ENCODE results near the gene TSPO2.

Gene TSPO2

GRCh38 chr6:41038205-41038604 lies 4.1 kb upstream of the TSPO2 start:
- H3K79me2 ChIP-seq (ENCODE audit: insufficient read depth, low read length): no peaks in the 10 kb centered on the region
- H2AFZ ChIP-seq (ENCODE audit: low read depth, low read length): no peak overlapping the region
- TF ChIP-seq CTCF (IDR thresholded peaks at IDR 0.05; ENCODE audit: borderline replicate concordance, extremely low read depth, low read length, poor library complexity, severe bottlenecking): no peak
- TF ChIP-seq EZH2 (IDR thresholded peaks at IDR 0.05; ENCODE audit: borderline replicate concordance, low read depth, low read length, severe bottlenecking): no peak
- H3K36me3 ChIP-seq (ENCODE audit: insufficient read depth, low read length): no peaks in the 10 kb centered on the region
- H4K20me1 ChIP-seq (ENCODE audit: insufficient read depth, low read length): no peaks in the 10 kb centered on the region
- no peaks in the 10 kb centered on the region for H3K27me3 ChIP-seq (ENCODE audit: insufficient read depth, low read length, poor library complexity)
- no peak overlapping the region for H3K4me3 ChIP-seq (ENCODE audit: low read depth in 1 of 2, low read length in 2 of 2)
- no peaks in the 10 kb centered on the region for H3K9me3 ChIP-seq (ENCODE audit: insufficient read depth, low read length, severe bottlenecking)
- no peak overlapping the region for H3K9ac ChIP-seq (ENCODE audit: low read depth, low read length)
- H3K4me2 ChIP-seq (ENCODE audit: insufficient read depth, low read length): no peak overlapping the region
- H3K4me1 ChIP-seq (ENCODE audit: insufficient read depth, low read length): no peaks in the 10 kb centered on the region
- no peak for DNase-seq
- no peak for ATAC-seq (ENCODE audit: insufficient read depth, low read depth)
- H3K27ac ChIP-seq (ENCODE audit: low read length): no peak overlapping the region

- Histone ChIP-seq H3K4me1 (ENCODE audit: insufficient read depth, low read length) (no peaks in the 10 kb centered on the region), H3K79me2 (ENCODE audit: insufficient read depth, low read length) (no peaks in the 10 kb centered on the region), H3K9ac (ENCODE audit: low read depth, low read length) (no peak within 1 kb of the TSS), H3K27ac (ENCODE audit: low read length) (no peak within 1 kb of the TSS), H3K9me3 (ENCODE audit: insufficient read depth, low read length, severe bottlenecking) (no peaks in the 10 kb centered on the region), H3K4me3 (ENCODE audit: low read depth in 1 of 2, low read length in 2 of 2) (no peak within 1 kb of the TSS), H3K36me3 (ENCODE audit: insufficient read depth, low read length) (no peaks in the 10 kb centered on the region), H2AFZ (ENCODE audit: low read depth, low read length) (no peak within 1 kb of the TSS), H3K4me2 (ENCODE audit: insufficient read depth, low read length) (no peak within 1 kb of the TSS), H3K27me3 (ENCODE audit: insufficient read depth, low read length, poor library complexity) (no peaks in the 10 kb centered on the region), H4K20me1 (ENCODE audit: insufficient read depth, low read length) (no peaks in the 10 kb centered on the region)
- ATAC-seq (ENCODE audit: insufficient read depth, low read depth) (peak; percentile 91), DNase-seq (peak; percentile 72)
- TF ChIP-seq CTCF (IDR thresholded peaks at IDR 0.05; ENCODE audit: borderline replicate concordance, extremely low read depth, low read length, poor library complexity, severe bottlenecking) (peak; percentile 98), EZH2 (IDR thresholded peaks at IDR 0.05; ENCODE audit: borderline replicate concordance, low read depth, low read length, severe bottlenecking) (no peak)
These were observed 2.9 kb upstream of the TSPO2 start, which contains the start of gene UNC5CL for GRCh38 chr6:41039060-41039998. Gene UNC5CL (minus strand): TSS chr6:41039221. CDS start chr6:41035074, 4,147 bp downstream.

- no peaks in the 10 kb centered on the region for H3K4me1 ChIP-seq (ENCODE audit: insufficient read depth, low read length)
- no peaks in the 10 kb centered on the region for H3K9me3 ChIP-seq (ENCODE audit: insufficient read depth, low read length, severe bottlenecking)
- H3K36me3 ChIP-seq (ENCODE audit: insufficient read depth, low read length): no peaks in the 10 kb centered on the region
- DNase-seq (no peak), ATAC-seq (ENCODE audit: insufficient read depth, low read depth) (no peak)
- H3K27ac ChIP-seq (ENCODE audit: low read length): no peak overlapping the region
- TF ChIP-seq EZH2 (IDR thresholded peaks at IDR 0.05; ENCODE audit: borderline replicate concordance, low read depth, low read length, severe bottlenecking): no peak
- no peak for TF ChIP-seq CTCF (IDR thresholded peaks at IDR 0.05; ENCODE audit: borderline replicate concordance, extremely low read depth, low read length, poor library complexity, severe bottlenecking)
- no peaks in the 10 kb centered on the region for H3K27me3 ChIP-seq (ENCODE audit: insufficient read depth, low read length, poor library complexity)
- no peak overlapping the region for H2AFZ ChIP-seq (ENCODE audit: low read depth, low read length)
- H3K4me2 ChIP-seq (ENCODE audit: insufficient read depth, low read length): no peak overlapping the region
- H3K4me3 ChIP-seq (ENCODE audit: low read depth in 1 of 2, low read length in 2 of 2): no peak overlapping the region
- no peak overlapping the region for H3K9ac ChIP-seq (ENCODE audit: low read depth, low read length)
- no peaks in the 10 kb centered on the region for H4K20me1 ChIP-seq (ENCODE audit: insufficient read depth, low read length)
- H3K79me2 ChIP-seq (ENCODE audit: insufficient read depth, low read length): no peaks in the 10 kb centered on the region
These were observed 1.9 kb upstream of the TSPO2 start for GRCh38 chr6:41040101-41040939.
